ENCODE measurements around the gene C14orf119.
A peak's percentile ranks its signal among the peaks of the same experiment; 100 is the strongest.

C14orf119 gene

GRCh38 chr14:23142826-23143225 is 47.5 kb downstream of the C14orf119 start:
- no peaks in the 10 kb centered on the region for H3K9me3 ChIP-seq (ENCODE audit: severe bottlenecking)
- DNase-seq (ENCODE audit: low spot score) (no peak), ATAC-seq (ENCODE audit: low read depth) (no peak)
- no peaks in the 10 kb centered on the region for H3K27me3 ChIP-seq (ENCODE audit: insufficient read depth, poor library complexity, severe bottlenecking)
- no peak for TF ChIP-seq CTCF (IDR thresholded peaks at IDR 0.05; ENCODE audit: poor library complexity, severe bottlenecking)
- H3K36me3 ChIP-seq (ENCODE audit: low read depth): no peaks in the 10 kb centered on the region
- no peak overlapping the region for H3K27ac ChIP-seq (ENCODE audit: poor library complexity, severe bottlenecking)
- H3K4me3 ChIP-seq (ENCODE audit: severe bottlenecking): no peak overlapping the region
- peaks cover 17% of the 10 kb centered on the region for H3K4me1 ChIP-seq (ENCODE audit: insufficient read depth, poor library complexity, severe bottlenecking)

GRCh38 chr14:23143911-23144310 is 48.6 kb downstream of the C14orf119 start:
- H3K36me3 ChIP-seq (ENCODE audit: low read depth): no peaks in the 10 kb centered on the region
- DNase-seq (ENCODE audit: low spot score): no peak
- no peak overlapping the region for H3K27ac ChIP-seq (ENCODE audit: poor library complexity, severe bottlenecking)
- no peak overlapping the region for H3K4me3 ChIP-seq (ENCODE audit: severe bottlenecking)
- no peaks in the 10 kb centered on the region for H3K27me3 ChIP-seq (ENCODE audit: insufficient read depth, poor library complexity, severe bottlenecking)
- no peak for TF ChIP-seq CTCF (IDR thresholded peaks at IDR 0.05; ENCODE audit: poor library complexity, severe bottlenecking)
- H3K9me3 ChIP-seq (ENCODE audit: severe bottlenecking): no peaks in the 10 kb centered on the region
- peaks cover 9% of the 10 kb centered on the region for H3K4me1 ChIP-seq (ENCODE audit: insufficient read depth, poor library complexity, severe bottlenecking)
- no peak for ATAC-seq (ENCODE audit: low read depth)

GRCh38 chr14:23145794-23146350 is 50.6 kb downstream of the C14orf119 start:
- TF ChIP-seq CTCF (IDR thresholded peaks at IDR 0.05; ENCODE audit: poor library complexity, severe bottlenecking): no peak
- DNase-seq (ENCODE audit: low spot score): no peak
- H3K27ac ChIP-seq (ENCODE audit: poor library complexity, severe bottlenecking): peak overlapping the region; percentile 23
- no peaks in the 10 kb centered on the region for H3K9me3 ChIP-seq (ENCODE audit: severe bottlenecking)
- H3K27me3 ChIP-seq (ENCODE audit: insufficient read depth, poor library complexity, severe bottlenecking): no peaks in the 10 kb centered on the region
- no peaks in the 10 kb centered on the region for H3K36me3 ChIP-seq (ENCODE audit: low read depth)
- H3K4me3 ChIP-seq (ENCODE audit: severe bottlenecking): no peak overlapping the region
- ATAC-seq (ENCODE audit: low read depth): no peak; the same call in 2 of the 3 replicates
- peaks cover 14% of the 10 kb centered on the region for H3K4me1 ChIP-seq (ENCODE audit: insufficient read depth, poor library complexity, severe bottlenecking)

- no peaks in the 10 kb centered on the region for H3K9me3 ChIP-seq (ENCODE audit: severe bottlenecking)
- DNase-seq (ENCODE audit: low spot score) (no peak), ATAC-seq (ENCODE audit: low read depth) (no peak)
- H3K4me3 ChIP-seq (ENCODE audit: severe bottlenecking): no peak overlapping the region
- peak overlapping the region; percentile 23 for H3K27ac ChIP-seq (ENCODE audit: poor library complexity, severe bottlenecking)
- no peaks in the 10 kb centered on the region for H3K36me3 ChIP-seq (ENCODE audit: low read depth)
- peaks cover 14% of the 10 kb centered on the region for H3K4me1 ChIP-seq (ENCODE audit: insufficient read depth, poor library complexity, severe bottlenecking)
- no peaks in the 10 kb centered on the region for H3K27me3 ChIP-seq (ENCODE audit: insufficient read depth, poor library complexity, severe bottlenecking)
- TF ChIP-seq CTCF (IDR thresholded peaks at IDR 0.05; ENCODE audit: poor library complexity, severe bottlenecking): no peak
These were observed 51.1 kb downstream of the C14orf119 start for GRCh38 chr14:23146351-23146910.

GRCh38 chr14:23146980-23147379 is 51.7 kb downstream of the C14orf119 start:
- Histone ChIP-seq H3K36me3 (ENCODE audit: low read depth) (no peaks in the 10 kb centered on the region), H3K9me3 (ENCODE audit: severe bottlenecking) (no peaks in the 10 kb centered on the region)

More at GRCh38 chr14:23146980-23147379, 51.7 kb downstream of the C14orf119 start:
- Histone ChIP-seq H3K4me3 (ENCODE audit: severe bottlenecking) (no peak overlapping the region), H3K27ac (ENCODE audit: poor library complexity, severe bottlenecking) (no peak overlapping the region), H3K27me3 (ENCODE audit: insufficient read depth, poor library complexity, severe bottlenecking) (no peaks in the 10 kb centered on the region), H3K4me1 (ENCODE audit: insufficient read depth, poor library complexity, severe bottlenecking) (peaks cover 14% of the 10 kb centered on the region)
- TF ChIP-seq CTCF (IDR thresholded peaks at IDR 0.05; ENCODE audit: poor library complexity, severe bottlenecking): no peak
- ATAC-seq (ENCODE audit: low read depth) (no peak), DNase-seq (ENCODE audit: low spot score) (no peak)
